ENCODE measurements around the gene GGT5.

Gene GGT5

DNA sequence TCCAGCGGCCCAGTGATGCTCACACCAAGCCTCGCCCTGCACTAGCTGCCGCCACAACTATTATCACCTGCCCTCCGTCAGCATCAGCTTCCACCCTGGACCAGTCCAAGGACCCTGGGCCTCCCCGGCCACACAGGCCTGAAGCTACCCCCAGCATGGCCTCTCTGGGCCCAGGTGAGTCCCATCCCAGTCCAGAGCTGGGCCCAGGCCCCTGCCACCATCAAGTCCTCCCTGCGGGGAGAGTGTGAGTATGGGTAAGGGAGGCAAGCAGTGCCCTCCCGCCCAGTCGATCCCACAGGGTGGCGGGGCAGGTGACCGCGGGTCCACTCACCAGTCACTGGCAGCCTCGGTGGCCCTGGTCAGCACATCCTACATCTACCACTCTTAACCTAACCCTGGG is 73.1 kb downstream of the GGT5 start:
- DNase-seq (ENCODE audit: insufficient read length, low spot score) (no peak), FAIRE-seq (no peak)
- no peak for TF ChIP-seq POLR2A (IDR thresholded peaks at IDR 0.05; ENCODE audit: low read depth, low read length)

GRCh38 chr22:24170632-24171031 is 74.2 kb downstream of the GGT5 start:
- TF ChIP-seq POLR2A (IDR thresholded peaks at IDR 0.05; ENCODE audit: low read depth, low read length), result no peak
- FAIRE-seq (no peak), DNase-seq (ENCODE audit: insufficient read length, low spot score) (no peak)

GRCh38 chr22:24170188-24170587 is 74.7 kb downstream of the GGT5 start:
- TF ChIP-seq POLR2A (IDR thresholded peaks at IDR 0.05; ENCODE audit: low read depth, low read length), result no peak
- FAIRE-seq, result no peak
- no peak for DNase-seq (ENCODE audit: insufficient read length, low spot score)

All from H54 (cell line).